ENCODE measurements around the gene TMEM18.

GRCh38 chr2:694906-695510 lies 17.8 kb upstream of the TMEM18 start:
- TF ChIP-seq EZH2phosphoT487 (IDR thresholded peaks at IDR 0.05; ENCODE audit: low read length) (no peak), CTCF (IDR thresholded peaks at IDR 0.05; ENCODE audit: low read length) (no peak)

Data from MM.1S (cell line).